ENCODE measurements around the gene SUPT3H. TPM values are rescaled to one million over a fixed set of nuclear protein-coding genes. Genes with fewer than 3 reads are reported as not detected.

SUPT3H gene
- total and polyA plus RNA-seq, 2 of the 8 experiments (the other 6 are each of a cell fraction or from before 2014, with no cell fraction given): 18.8 to 23.0 TPM

DNA sequence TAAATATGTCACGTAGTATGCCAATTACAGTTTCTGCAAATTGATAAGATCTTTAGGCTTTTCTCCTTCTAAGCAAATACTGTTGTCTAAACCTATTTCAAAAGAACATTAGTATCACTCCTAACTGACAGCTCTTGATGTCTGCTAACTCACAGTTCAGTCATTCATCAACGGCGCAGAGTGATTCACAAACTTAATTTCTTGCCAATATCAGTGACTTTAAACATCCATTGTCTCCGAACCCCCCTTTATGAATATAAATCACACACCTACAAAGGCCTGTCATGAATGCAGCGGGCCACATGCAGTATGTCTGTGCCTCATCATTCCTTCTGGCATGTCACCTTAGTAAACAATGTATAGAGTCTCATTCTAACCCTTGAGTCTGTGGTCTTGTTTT is 569.6 kb downstream of the SUPT3H start (continued):
- TF ChIP-seq KDM1A (IDR thresholded peaks at IDR 0.05; ENCODE audit: borderline replicate concordance, low read length): no peak
